ENCODE data around the gene USP30. TPM values are rescaled to one million over a fixed set of nuclear protein-coding genes. Genes with fewer than 3 reads are reported as not detected.

Gene USP30, protein sequence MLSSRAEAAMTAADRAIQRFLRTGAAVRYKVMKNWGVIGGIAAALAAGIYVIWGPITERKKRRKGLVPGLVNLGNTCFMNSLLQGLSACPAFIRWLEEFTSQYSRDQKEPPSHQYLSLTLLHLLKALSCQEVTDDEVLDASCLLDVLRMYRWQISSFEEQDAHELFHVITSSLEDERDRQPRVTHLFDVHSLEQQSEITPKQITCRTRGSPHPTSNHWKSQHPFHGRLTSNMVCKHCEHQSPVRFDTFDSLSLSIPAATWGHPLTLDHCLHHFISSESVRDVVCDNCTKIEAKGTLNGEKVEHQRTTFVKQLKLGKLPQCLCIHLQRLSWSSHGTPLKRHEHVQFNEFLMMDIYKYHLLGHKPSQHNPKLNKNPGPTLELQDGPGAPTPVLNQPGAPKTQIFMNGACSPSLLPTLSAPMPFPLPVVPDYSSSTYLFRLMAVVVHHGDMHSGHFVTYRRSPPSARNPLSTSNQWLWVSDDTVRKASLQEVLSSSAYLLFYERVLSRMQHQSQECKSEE
- 14.5 and 18.9 TPM in 2 replicates for total RNA-seq (ENCODE audit: low replicate concordance)
- long read RNA-seq, transcript USP30-201 (13 exons, 3,742 nt), result major isoform, 5 of 9 reads
- long read RNA-seq, partial matches to known transcripts, result 0 of 9 reads
- long read RNA-seq, other reads (novel, unspliced or antisense), result 4 of 9 reads

DNA sequence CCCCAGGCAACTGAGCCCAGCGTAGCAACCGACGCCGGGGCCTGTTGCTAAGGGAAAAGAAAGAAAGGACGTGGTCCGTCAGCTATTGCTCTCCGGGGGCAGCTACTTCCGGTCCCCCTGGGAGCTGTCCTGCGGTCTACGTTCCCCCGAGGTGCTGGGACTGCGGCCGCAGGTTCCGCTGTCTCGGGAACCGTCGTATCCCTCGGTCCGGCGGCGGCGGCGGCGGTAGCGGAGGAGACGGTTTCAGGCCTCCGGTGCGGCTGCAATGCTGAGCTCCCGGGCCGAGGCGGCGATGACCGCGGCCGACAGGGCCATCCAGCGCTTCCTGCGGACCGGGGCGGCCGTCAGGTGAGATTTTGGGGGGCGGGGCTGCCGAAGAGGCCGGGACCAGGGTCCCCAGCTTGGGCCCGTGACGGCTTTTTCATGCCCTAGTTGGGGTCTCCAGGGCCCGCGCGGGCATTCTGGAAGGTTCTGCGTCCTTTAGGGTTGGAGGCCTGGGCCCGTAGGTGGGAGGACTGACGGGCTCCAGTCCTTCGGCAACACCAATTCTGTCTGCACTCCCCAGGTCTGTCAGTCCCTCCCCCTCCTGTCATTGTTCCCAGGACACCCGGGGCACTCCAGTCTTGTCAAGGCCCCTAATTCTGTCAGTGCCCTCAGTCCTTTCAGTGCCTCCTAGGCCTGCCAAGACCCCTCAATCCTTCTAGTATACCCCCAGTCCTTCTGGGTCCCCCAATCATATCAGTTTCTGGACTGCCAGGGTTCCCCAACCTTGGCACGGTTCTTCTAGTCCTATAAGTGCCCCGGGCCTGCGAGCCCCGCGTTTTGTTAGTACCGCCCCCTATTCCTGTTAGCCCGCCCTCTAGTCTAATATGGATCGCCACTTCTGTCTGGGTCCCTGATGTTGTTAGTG is at the start of gene USP30:
USP30 (plus strand) TSS at position 163 of the 910 bp plus-strand sequence; CDS start at position 266, 103 bp downstream.
- Mint-ChIP-seq H3K4me3 (peak within 1 kb of the TSS; percentile 98), H3K9me3 (no peaks in the 10 kb centered on the region), H3K36me3 (no peaks in the 10 kb centered on the region), H3K4me1 (ENCODE audit: unreplicated experiment) (peaks cover 14% of the 10 kb centered on the region), H3K27ac (peak within 1 kb of the TSS; percentile 89), H3K27me3 (no peaks in the 10 kb centered on the region)
- DNase-seq (ENCODE audit: extremely low spot score, unreplicated experiment), result peak; percentile 91
- TF ChIP-seq, protein P1, sequence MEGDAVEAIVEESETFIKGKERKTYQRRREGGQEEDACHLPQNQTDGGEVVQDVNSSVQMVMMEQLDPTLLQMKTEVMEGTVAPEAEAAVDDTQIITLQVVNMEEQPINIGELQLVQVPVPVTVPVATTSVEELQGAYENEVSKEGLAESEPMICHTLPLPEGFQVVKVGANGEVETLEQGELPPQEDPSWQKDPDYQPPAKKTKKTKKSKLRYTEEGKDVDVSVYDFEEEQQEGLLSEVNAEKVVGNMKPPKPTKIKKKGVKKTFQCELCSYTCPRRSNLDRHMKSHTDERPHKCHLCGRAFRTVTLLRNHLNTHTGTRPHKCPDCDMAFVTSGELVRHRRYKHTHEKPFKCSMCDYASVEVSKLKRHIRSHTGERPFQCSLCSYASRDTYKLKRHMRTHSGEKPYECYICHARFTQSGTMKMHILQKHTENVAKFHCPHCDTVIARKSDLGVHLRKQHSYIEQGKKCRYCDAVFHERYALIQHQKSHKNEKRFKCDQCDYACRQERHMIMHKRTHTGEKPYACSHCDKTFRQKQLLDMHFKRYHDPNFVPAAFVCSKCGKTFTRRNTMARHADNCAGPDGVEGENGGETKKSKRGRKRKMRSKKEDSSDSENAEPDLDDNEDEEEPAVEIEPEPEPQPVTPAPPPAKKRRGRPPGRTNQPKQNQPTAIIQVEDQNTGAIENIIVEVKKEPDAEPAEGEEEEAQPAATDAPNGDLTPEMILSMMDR (conservative IDR thresholded peaks at IDR 0.05), result no peak

DNA sequence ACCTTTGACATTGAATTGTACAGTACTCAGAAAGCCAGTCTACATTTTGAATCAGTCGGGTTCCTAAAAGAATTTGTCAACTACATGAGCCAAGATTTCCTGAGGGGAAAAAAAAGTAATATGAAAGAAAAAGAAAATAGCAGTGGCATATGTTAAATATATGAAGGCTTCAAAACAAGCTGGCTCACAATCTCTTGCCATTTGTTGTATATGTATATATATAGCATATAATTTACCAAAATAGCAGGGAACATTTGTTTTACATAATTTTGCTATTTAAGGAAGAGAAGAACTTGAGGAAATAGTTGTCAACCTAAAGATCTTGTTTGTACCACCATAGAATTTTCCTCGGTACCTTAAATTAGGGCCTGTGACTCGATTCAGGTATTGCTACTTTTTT is 48.4 kb upstream of the USP30 start:
- Mint-ChIP-seq H3K9me3 (no peaks in the 10 kb centered on the region), H3K36me3 (no peaks in the 10 kb centered on the region), H3K27ac (no peak overlapping the region), H3K4me1 (ENCODE audit: unreplicated experiment) (no peaks in the 10 kb centered on the region), H3K27me3 (peaks cover 27% of the 10 kb centered on the region), H3K4me3 (no peak overlapping the region)
- no peak for DNase-seq (ENCODE audit: extremely low spot score, unreplicated experiment)
- TF ChIP-seq, protein P1 (conservative IDR thresholded peaks at IDR 0.05), result no peak

DNA sequence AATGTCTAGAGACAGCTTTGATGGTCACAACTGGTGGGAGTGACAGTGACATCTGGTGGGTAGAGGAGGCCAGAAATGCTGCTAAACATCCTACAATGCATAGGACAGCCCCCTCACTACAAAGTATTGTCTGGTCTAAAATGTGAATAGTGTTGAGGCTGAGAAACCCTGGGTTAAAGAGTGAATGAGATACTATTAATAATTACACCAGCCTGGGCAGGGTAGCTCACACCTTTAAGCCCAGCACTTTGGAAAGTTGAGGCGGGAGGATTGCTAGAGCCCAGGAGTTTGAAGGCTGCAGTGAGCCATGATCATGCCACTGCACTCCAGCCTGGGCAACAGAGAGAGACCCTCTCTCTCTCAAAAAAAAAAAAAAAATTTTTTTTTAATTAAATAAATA is 42.6 kb upstream of the USP30 start:
- Mint-ChIP-seq H3K9me3 (no peaks in the 10 kb centered on the region), H3K4me1 (ENCODE audit: unreplicated experiment) (no peaks in the 10 kb centered on the region), H3K27ac (no peak overlapping the region), H3K4me3 (no peak overlapping the region), H3K27me3 (peaks cover 38% of the 10 kb centered on the region), H3K36me3 (no peaks in the 10 kb centered on the region)
- TF ChIP-seq, protein P1 (conservative IDR thresholded peaks at IDR 0.05), result no peak
- DNase-seq (ENCODE audit: extremely low spot score, unreplicated experiment), result no peak

DNA sequence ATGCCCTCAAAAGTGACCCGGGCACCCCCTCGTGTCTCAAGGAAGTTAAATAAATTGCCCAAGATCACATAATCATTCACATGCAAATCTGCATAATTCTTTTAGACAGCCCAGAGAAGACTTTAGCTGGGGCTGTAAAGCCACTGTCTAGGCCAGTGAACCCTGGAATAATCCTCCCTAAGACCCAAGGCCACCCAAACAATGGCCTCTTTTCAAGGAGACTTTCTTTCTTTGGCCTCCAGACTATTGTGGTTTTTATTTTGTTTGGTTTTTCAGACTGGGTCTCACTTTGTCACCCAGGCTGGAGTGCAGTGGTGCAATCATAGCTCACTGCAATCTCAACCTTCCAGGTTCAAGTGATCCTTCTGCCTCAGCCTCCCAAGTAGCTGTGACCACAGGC is 42.1 kb upstream of the USP30 start:
- TF ChIP-seq, protein P1 (conservative IDR thresholded peaks at IDR 0.05), result no peak
- peaks cover 40% of the 10 kb centered on the region for H3K27me3 Mint-ChIP-seq
- no peaks in the 10 kb centered on the region for H3K9me3 Mint-ChIP-seq
- no peak for DNase-seq (ENCODE audit: extremely low spot score, unreplicated experiment)
- H3K4me1 Mint-ChIP-seq (ENCODE audit: unreplicated experiment), result no peaks in the 10 kb centered on the region
- H3K36me3 Mint-ChIP-seq, result no peaks in the 10 kb centered on the region
- no peak overlapping the region for H3K4me3 Mint-ChIP-seq
- H3K27ac Mint-ChIP-seq, result no peak overlapping the region

DNA sequence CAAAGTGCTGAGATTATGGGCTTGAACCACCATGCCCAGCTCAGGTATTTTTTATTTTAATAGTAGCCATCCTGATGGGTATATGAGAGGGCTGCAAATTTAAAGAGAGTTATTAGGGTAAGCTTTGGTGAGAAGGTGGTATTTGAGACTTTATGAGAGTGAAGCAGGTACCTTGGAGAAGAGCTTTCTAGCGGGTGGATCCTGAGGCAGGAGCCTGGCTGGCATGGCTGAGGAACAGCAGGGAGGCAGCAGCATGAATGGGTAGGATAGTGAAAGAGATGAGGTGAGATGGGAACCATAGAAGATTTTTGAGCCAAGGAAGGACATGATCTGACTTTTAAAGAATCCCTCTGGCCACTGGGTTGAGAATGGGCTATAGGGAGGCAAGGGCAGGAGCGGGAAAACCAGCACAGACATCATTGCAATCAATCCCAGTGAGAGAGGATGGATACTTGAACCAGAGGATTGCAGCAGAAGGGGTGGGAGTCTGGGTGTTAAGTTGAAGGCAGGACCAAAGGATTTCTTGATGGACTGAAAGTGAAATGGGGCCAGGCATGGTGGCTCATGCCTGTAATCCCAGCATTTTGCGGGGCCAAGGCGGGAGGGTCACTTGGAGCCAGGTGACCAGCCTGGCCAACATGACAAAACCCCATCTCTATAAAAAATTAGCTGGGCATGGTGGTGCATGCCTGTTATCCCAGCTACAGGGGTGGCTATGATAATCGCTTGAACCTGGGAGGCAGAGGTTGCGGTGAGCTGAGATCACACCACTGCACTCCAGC is 37.2 kb upstream of the USP30 start:
- no peak for DNase-seq (ENCODE audit: extremely low spot score, unreplicated experiment)

More for the DNA sequence above, 37.2 kb upstream of the USP30 start:
- H3K4me3 Mint-ChIP-seq, result no peak overlapping the region
- TF ChIP-seq, protein P1 (conservative IDR thresholded peaks at IDR 0.05), result no peak
- H3K27me3 Mint-ChIP-seq, result peaks cover 23% of the 10 kb centered on the region
- no peaks in the 10 kb centered on the region for H3K9me3 Mint-ChIP-seq
- H3K27ac Mint-ChIP-seq, result no peak overlapping the region
- H3K36me3 Mint-ChIP-seq, result no peaks in the 10 kb centered on the region
- H3K4me1 Mint-ChIP-seq (ENCODE audit: unreplicated experiment), result no peaks in the 10 kb centered on the region

Data from type B pancreatic cell (in vitro differentiated cells).